DMS114 treated with DMSO at 0.1 percent for 48 hours (cell line): ENCODE measurements around the gene MXD4.

ENCODE experiments used
- DNase-seq: peaks from one replicate; lab custom pipeline; 2025; ENCODE audit not compliant: unreplicated experiment; lab: John Stamatoyannopoulos, UW

The MXD4 gene

GRCh38 chr4:2251795-2252529 is 9.9 kb downstream of the MXD4 start:
- no peak for DNase-seq

- no peak for DNase-seq
Measured at GRCh38 chr4:2251073-2251794, 10.7 kb downstream of the MXD4 start.

GRCh38 chr4:2250357-2251072 is 11.4 kb downstream of the MXD4 start:
- no peak for DNase-seq

GRCh38 chr4:2249526-2250356 is 12.2 kb downstream of the MXD4 start:
- no peak for DNase-seq

- no peak for DNase-seq
Measured at GRCh38 chr4:2248821-2249261, 13.1 kb downstream of the MXD4 start.

- DNase-seq: no peak
Measured at GRCh38 chr4:2248044-2248780, 13.7 kb downstream of the MXD4 start.

GRCh38 chr4:2247128-2248043 is 14.5 kb downstream of the MXD4 start:
- DNase-seq: no peak

GRCh38 chr4:2246384-2247127 is 15.4 kb downstream of the MXD4 start:
- no peak for DNase-seq

- no peak for DNase-seq
Measured at GRCh38 chr4:2245787-2246275, 16.1 kb downstream of the MXD4 start.

- DNase-seq: no peak
Measured at GRCh38 chr4:2245057-2245786, 16.7 kb downstream of the MXD4 start.

GRCh38 chr4:2243681-2244380 is 18.1 kb downstream of the MXD4 start:
- no peak for DNase-seq

GRCh38 chr4:2241410-2242353 is 20.2 kb downstream of the MXD4 start, which contains the start of the genes HAUS3 and POLN:
Gene HAUS3, minus strand, starts transcription at chr4:2242121. Its CDS starts 1,175 bp downstream, at chr4:2240946.
Gene POLN, minus strand, starts transcription at chr4:2242121. Its CDS starts 12,890 bp downstream, at chr4:2229231.
- DNase-seq: peak; percentile 88

- DNase-seq: no peak
Measured at GRCh38 chr4:2241003-2241402, 20.9 kb downstream of the MXD4 start.

GRCh38 chr4:2236944-2237666 is 24.8 kb downstream of the MXD4 start:
- no peak for DNase-seq

- no peak for DNase-seq
Measured at GRCh38 chr4:2231082-2231481, 30.8 kb downstream of the MXD4 start.
